HCT116 (cell line): ENCODE results near the gene ZNF280C. TPM values are rescaled to one million over a fixed set of nuclear protein-coding genes. Genes with fewer than 3 reads are reported as not detected.

ENCODE experiments used
- ATAC-seq: fragments of 200-7000 bp; cut with Tn5 transposase; 2 replicates; pipeline ENCODE4 v1.9.1; 2020; ENCODE audit warnings: mild to moderate bottlenecking, moderate library complexity
- BruUV-seq: library from RNA; stranded (reverse); fragments of 400-500 nt; replicated peaks from 2 replicates; lab custom pipeline; 2021; lab: Mats Ljungman, UMichigan
- CTCF ChIA-PET: fragments of 300-600 bp; sonication (Branson Sonifier 250); formaldehyde crosslinking; loops from one replicate; lab custom pipeline; 2021; ENCODE audit warnings: antibody characterized with exemption; lab: Charles Lee
- POLR2A ChIA-PET: fragments of 300-600, 350-600 bp; sonication (Branson Sonifier 250); formaldehyde crosslinking; loops from one replicate; lab custom pipeline; 2021; ENCODE audit warnings: antibody characterized with exemption; lab: Charles Lee
- RAD21 ChIA-PET, 2 experiments: fragments of 300-600 bp; sonication (Branson Sonifier 250); formaldehyde crosslinking; loops; one replicate each; lab custom pipeline; 2023; ENCODE audit warnings: low total read pairs in 2 of 2; ENCODE audit not compliant: uncharacterized antibody in 2 of 2, unreplicated experiment in 2 of 2, low non-redundant PET in 1 of 2; lab: Charles Lee
- DNase-seq: peaks from one replicate; pipeline ENCODE4 v3.0.0-alpha.2; 2010; ENCODE audit warnings: low read depth, low spot score
- H2AFZ ChIP-seq: fragments of 200-600 bp; shearing (Covaris generic), sonication (generic); 2 replicates; pipeline ENCODE4 v1.6.1; 2017; ENCODE audit warnings: low read depth, mixed run types, mixed read lengths, antibody characterized with exemption, low read length; ENCODE audit not compliant: poor library complexity, severe bottlenecking
- H3K27ac ChIP-seq: 2 replicates; pipeline ENCODE4 v1.5.1; 2012; ENCODE audit warnings: low read depth, low read length
- H3K27me3 ChIP-seq: fragments of 200-600 bp; sonication (generic); 2 replicates; pipeline ENCODE4 v1.6.1; 2016; ENCODE audit warnings: mixed run types, low read length, mixed read lengths; ENCODE audit not compliant: insufficient read depth
- H3K36me3 ChIP-seq, 2 experiments: fragments of 200-500 bp in 1 of 2; fragments of 200-600 bp in 1 of 2; sonication (Bioruptor generic) in 1 of 2; sonication (generic) in 1 of 2; 2 replicates each; pipeline versions ENCODE4 v1.5.1 to v1.6.1; 2014 to 2016; ENCODE audit warnings: low read length in 2 of 2, inconsistent platforms in 1 of 2, mixed read lengths in 1 of 2, mixed run types in 1 of 2; ENCODE audit not compliant: insufficient read depth in 2 of 2, control insufficient read depth in 1 of 2
- H3K4me1 ChIP-seq, 2 experiments: fragments of 200-600 bp in 1 of 2; sonication (generic) in 1 of 2; 2 replicates each; pipeline versions ENCODE4 v1.5.1 to v1.6.1; 2012 to 2017; ENCODE audit warnings: low read length in 2 of 2, inconsistent platforms in 1 of 2, mild to moderate bottlenecking in 1 of 2, mixed read lengths in 1 of 2, mixed run types in 1 of 2, moderate library complexity in 1 of 2; ENCODE audit not compliant: insufficient read depth in 2 of 2, control insufficient read depth in 1 of 2
- H3K4me2 ChIP-seq: fragments of 200-600 bp; sonication (generic); 2 replicates; pipeline ENCODE4 v1.6.1; 2017; ENCODE audit warnings: mixed run types, low read length, mixed read lengths
- H3K4me3 ChIP-seq, 2 experiments: fragments of 200-600 bp in 1 of 2; sonication (generic) in 1 of 2; replicated peaks in 1 of 2; 2 replicates each; pipeline ENCODE4 v1.5.1; 2011 to 2016; ENCODE audit warnings: low read length in 2 of 2, control low read depth in 1 of 2, low read depth in 1 of 2, mild to moderate bottlenecking in 1 of 2, mixed read lengths in 1 of 2, mixed run types in 1 of 2
- H3K79me2 ChIP-seq: fragments of 200-600 bp; sonication (generic); 2 replicates; pipeline ENCODE4 v1.6.1; 2017; ENCODE audit warnings: mild to moderate bottlenecking, mixed run types, low read length, moderate library complexity, mixed read lengths; ENCODE audit not compliant: insufficient read depth
- H3K9ac ChIP-seq: fragments of 200-600 bp; sonication (generic); 2 replicates; pipeline ENCODE4 v1.6.1; 2016; ENCODE audit warnings: low read length, mixed read lengths
- H3K9me2 ChIP-seq: fragments of 200-600 bp; sonication (generic), shearing (Covaris generic); 2 replicates; pipeline ENCODE4 v1.6.1; 2017; ENCODE audit warnings: mixed run types, mild to moderate bottlenecking, moderate library complexity; ENCODE audit not compliant: insufficient read depth
- H3K9me3 ChIP-seq, 2 experiments: fragments of 200-500 bp in 1 of 2; fragments of 200-600 bp in 1 of 2; sonication (Bioruptor generic) in 1 of 2; sonication (generic) in 1 of 2; 2 replicates each; pipeline ENCODE4 v1.6.1; 2014 to 2017; ENCODE audit warnings: low read length in 2 of 2, mixed read lengths in 2 of 2, inconsistent platforms in 1 of 2, low read depth in 1 of 2, mild to moderate bottlenecking in 1 of 2, mixed run types in 1 of 2, moderate library complexity in 1 of 2; ENCODE audit not compliant: control insufficient read depth in 1 of 2, insufficient read depth in 1 of 2
- H4K20me1 ChIP-seq: fragments of 200-600 bp; sonication (generic), shearing (Covaris generic); 2 replicates; pipeline ENCODE4 v1.6.1; 2017; ENCODE audit warnings: mixed run types, mild to moderate bottlenecking, moderate library complexity; ENCODE audit not compliant: insufficient read depth
- CEBPB ChIP-seq: IDR thresholded peaks from 2 replicates; pipeline ENCODE4 v1.6.1; 2012; ENCODE audit warnings: low read depth
- CTCF ChIP-seq, 3 experiments: fragments of 200-600 bp in 1 of 3; sonication (generic) in 1 of 3; IDR thresholded peaks in 2 of 3; conservative IDR thresholded peaks in 1 of 3; 2 replicates each; pipeline ENCODE4 v1.5.1; 2012 to 2017; ENCODE audit warnings: low read depth in 2 of 3, low read length in 2 of 3, antibody characterized with exemption in 1 of 3, borderline replicate concordance in 1 of 3, control low read depth in 1 of 3, mild to moderate bottlenecking in 1 of 3, mixed read lengths in 1 of 3, mixed run types in 1 of 3, moderate library complexity in 1 of 3; ENCODE audit not compliant: insufficient read depth in 1 of 3
- EGR1 ChIP-seq: IDR thresholded peaks from 2 replicates; pipeline ENCODE4 v1.6.1; 2012; ENCODE audit warnings: low read depth
- ELF1 ChIP-seq: IDR thresholded peaks from 2 replicates; pipeline ENCODE4 v1.6.1; 2012; ENCODE audit warnings: low read depth, borderline replicate concordance
- EZH2 ChIP-seq: fragments of 200-600 bp; sonication (generic); IDR thresholded peaks from 2 replicates; pipeline ENCODE4 v1.6.1; 2017; ENCODE audit warnings: antibody characterized with exemption, mixed run types
- FOSL1 ChIP-seq: IDR thresholded peaks from 2 replicates; pipeline ENCODE4 v1.6.1; 2012; ENCODE audit warnings: low read depth
- JUND ChIP-seq: IDR thresholded peaks from 2 replicates; pipeline ENCODE4 v1.6.1; 2012
- POLR2A ChIP-seq: IDR thresholded peaks from 2 replicates; pipeline ENCODE4 v1.7.0; 2011; ENCODE audit warnings: borderline replicate concordance; ENCODE audit not compliant: insufficient read depth, insufficient read length; ENCODE audit errors: extremely low read depth
- POLR2AphosphoS5 ChIP-seq: IDR thresholded peaks from 2 replicates; pipeline ENCODE4 v1.6.1; 2011; ENCODE audit warnings: mild to moderate bottlenecking, low read depth, low read length, moderate library complexity
- RAD21 ChIP-seq: IDR thresholded peaks from 2 replicates; pipeline ENCODE4 v1.6.1; 2012; ENCODE audit warnings: low read depth, mild to moderate bottlenecking
- REST ChIP-seq: IDR thresholded peaks from 2 replicates; pipeline ENCODE4 v1.6.1; 2012; ENCODE audit warnings: low read depth
- SIN3A ChIP-seq: IDR thresholded peaks from 2 replicates; pipeline ENCODE4 v1.6.1; 2012; ENCODE audit warnings: low read depth
- SP1 ChIP-seq: IDR thresholded peaks from 2 replicates; pipeline ENCODE4 v1.6.1; 2012; ENCODE audit warnings: low read depth
- SRF ChIP-seq: IDR thresholded peaks from 2 replicates; pipeline ENCODE4 v1.6.1; 2012; ENCODE audit warnings: low read depth
- TCF7L2 ChIP-seq: IDR thresholded peaks from 2 replicates; pipeline ENCODE4 v1.7.0; 2011; ENCODE audit warnings: borderline replicate concordance, inconsistent platforms; ENCODE audit not compliant: insufficient read depth, insufficient read length; ENCODE audit errors: extremely low read depth
- YY1 ChIP-seq: IDR thresholded peaks from 2 replicates; pipeline ENCODE4 v1.6.1; 2011; ENCODE audit warnings: low read length, low read depth, moderate library complexity, mild to moderate bottlenecking; ENCODE audit not compliant: insufficient replicate concordance; ENCODE audit errors: extremely low read depth
- ZBTB33 ChIP-seq: IDR thresholded peaks from 2 replicates; pipeline ENCODE4 v1.6.1; 2011; ENCODE audit warnings: mild to moderate bottlenecking, low read length, moderate library complexity; ENCODE audit not compliant: insufficient replicate concordance; ENCODE audit errors: extremely low read depth
- ZFX ChIP-seq: fragments of 450-650 bp; IDR thresholded peaks from 2 replicates; pipeline ENCODE4 v1.6.1; 2017
- ZNF274 ChIP-seq: fragments of 200-500 bp; sonication (Bioruptor generic); IDR thresholded peaks from 2 replicates; pipeline ENCODE4 v1.6.1; 2014; ENCODE audit warnings: mild to moderate bottlenecking, low read depth, low read length, inconsistent platforms
- intact Hi-C: fragments of 100-400 bp; cut with micrococcal nuclease; formaldehyde crosslinking; loops from 2 replicates; pipeline ENCODE4 v1.10.0; 2022
- total RNA-seq: library from RNA; stranded (reverse); gene quantifications from one replicate; pipeline ENCODE4 v1.2.1, GENCODE V29; 2021; ENCODE audit not compliant: unreplicated experiment
- TF ChIP-seq, protein P1 (sequence below): IDR thresholded peaks from 2 replicates; pipeline ENCODE4 v1.6.1; 2012

The ZNF280C gene
- total RNA-seq, 1 experiment from 2014 or later, result 12.3 TPM

GRCh38 chrX:130296297-130296678 is 27.6 kb upstream of the ZNF280C start:
- no TSS peak for BruUV-seq
- ChIA-PET RAD21 (no interaction called here), CTCF (no interaction called here), POLR2A (no interaction called here)
- intact Hi-C loops, result no loop called here
- Histone ChIP-seq H3K4me1 (peaks cover 0 to 5% of the 10 kb centered on the region in 2 experiments; a peak in 1 of 4 replicates), H3K27me3 (no peaks in the 10 kb centered on the region), H2AFZ (no peak overlapping the region), H4K20me1 (no peaks in the 10 kb centered on the region), H3K79me2 (no peaks in the 10 kb centered on the region), H3K9me2 (no peaks in the 10 kb centered on the region), H3K4me2 (no peak overlapping the region), H3K4me3 (no peak overlapping the region), H3K36me3 (no peaks in the 10 kb centered on the region), H3K9ac (no peak overlapping the region), H3K9me3 (no peaks in the 10 kb centered on the region), H3K27ac (no peak overlapping the region)
- no peak for DNase-seq
- ATAC-seq, result no peak
- no peak for TF ChIP-seq POLR2AphosphoS5
- TF ChIP-seq SP1, result no peak
- no peak for TF ChIP-seq ELF1
- no peak for TF ChIP-seq REST
- TF ChIP-seq JUND, result no peak
- TF ChIP-seq EZH2, result no peak
- no peak for TF ChIP-seq TCF7L2
- TF ChIP-seq YY1, result no peak
- no peak for TF ChIP-seq CEBPB
- TF ChIP-seq ZNF274, result no peak
- no peak for TF ChIP-seq SRF
- no peak for TF ChIP-seq SIN3A
- TF ChIP-seq ZFX, result no peak
- TF ChIP-seq EGR1, result no peak
- TF ChIP-seq RAD21, result no peak
- TF ChIP-seq CTCF (IDR thresholded peaks at IDR 0.05 in 2 of 3, conservative IDR thresholded peaks at IDR 0.05 in 1 of 3; ENCODE audit: borderline replicate concordance in 1 of 3, insufficient read depth in 1 of 3, low read depth in 2 of 3, low read length in 2 of 3), result no peak
- no peak for TF ChIP-seq ZBTB33
- TF ChIP-seq POLR2A, result no peak
- TF ChIP-seq, protein P1, sequence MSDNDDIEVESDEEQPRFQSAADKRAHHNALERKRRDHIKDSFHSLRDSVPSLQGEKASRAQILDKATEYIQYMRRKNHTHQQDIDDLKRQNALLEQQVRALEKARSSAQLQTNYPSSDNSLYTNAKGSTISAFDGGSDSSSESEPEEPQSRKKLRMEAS, result no peak
- TF ChIP-seq FOSL1, result no peak
